Body of pancreas (tissue), 4 donors: ENCODE results near the gene RNF152.
"Not testable (repeated sequence)": the region's sequence is repeated elsewhere in the genome, so short reads cannot be mapped to it uniquely, and the experiment has no call there.

ENCODE experiments used
- CTCF ChIP-seq, 7 experiments: fragments of 450-650 bp in 4 of 7; fragments of 200-600 bp in 3 of 7; sonication (generic) in 3 of 7; IDR thresholded peaks; one replicate each; pipeline ENCODE4 v1.5.1; 2016 to 2019; ENCODE audit warnings: antibody characterized with exemption in 7 of 7
- POLR2A ChIP-seq, 3 donors: fragments of 450-650 bp; IDR thresholded peaks; one replicate each; pipeline ENCODE4 v1.6.1; 2016; ENCODE audit warnings: antibody characterized with exemption in 3 of 3, mild to moderate bottlenecking in 2 of 3

DNA sequence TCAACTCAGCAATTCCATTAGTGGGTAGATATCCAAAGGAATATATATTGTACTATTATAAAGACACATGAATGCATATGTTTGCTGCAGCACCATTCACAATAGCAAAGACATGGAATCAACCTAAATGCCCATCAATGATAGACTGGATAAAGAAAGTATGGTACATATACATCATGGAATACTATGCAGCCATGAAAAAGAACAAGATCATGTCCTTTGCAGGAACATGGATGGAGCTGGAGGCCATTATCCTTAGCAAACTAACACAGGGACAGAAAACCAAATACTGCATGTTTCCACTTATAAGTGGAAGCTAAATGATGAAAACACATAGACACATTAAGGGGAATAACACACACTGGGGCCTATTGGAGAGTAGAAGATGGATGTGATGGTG lies 116.6 kb downstream of the RNF152 start:
- TF ChIP-seq CTCF, POLR2A (IDR thresholded peaks at IDR 0.05): not testable (repeated sequence)
